22Rv1 (cell line): ENCODE results near the gene STUM.

Experiments
- ZFX ChIP-seq: fragments of 450-650 bp; IDR thresholded peaks from 2 replicates; pipeline ENCODE4 v1.6.1; 2017; ENCODE audit warnings: antibody characterized with exemption, borderline replicate concordance
- TF ChIP-seq, protein P1 (sequence below): fragments of 450-650 bp; IDR thresholded peaks from 2 replicates; pipeline ENCODE4 v1.5.1; 2017; ENCODE audit warnings: mild to moderate bottlenecking

DNA sequence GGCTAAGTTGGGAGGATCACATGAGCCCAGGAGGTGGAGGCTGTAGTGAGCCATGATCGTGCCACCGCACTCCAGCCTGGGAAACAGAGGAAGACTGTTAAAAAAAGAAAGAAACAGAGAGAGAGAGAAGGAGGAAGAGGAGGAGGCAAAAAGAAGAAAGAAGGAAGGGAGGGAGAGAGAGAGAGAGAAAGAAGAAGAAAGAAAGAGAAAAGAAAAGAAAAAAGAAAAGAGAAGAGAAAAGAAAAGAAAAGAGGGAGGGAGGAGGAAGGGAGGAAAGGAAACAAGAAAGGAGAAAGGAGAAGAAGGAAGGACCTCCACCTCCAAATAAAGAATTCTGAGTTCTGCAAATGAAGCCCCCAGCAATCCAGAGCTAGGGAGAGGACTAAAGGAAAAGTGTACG, 82.0 kb downstream of the STUM start:
- TF ChIP-seq, protein P1, sequence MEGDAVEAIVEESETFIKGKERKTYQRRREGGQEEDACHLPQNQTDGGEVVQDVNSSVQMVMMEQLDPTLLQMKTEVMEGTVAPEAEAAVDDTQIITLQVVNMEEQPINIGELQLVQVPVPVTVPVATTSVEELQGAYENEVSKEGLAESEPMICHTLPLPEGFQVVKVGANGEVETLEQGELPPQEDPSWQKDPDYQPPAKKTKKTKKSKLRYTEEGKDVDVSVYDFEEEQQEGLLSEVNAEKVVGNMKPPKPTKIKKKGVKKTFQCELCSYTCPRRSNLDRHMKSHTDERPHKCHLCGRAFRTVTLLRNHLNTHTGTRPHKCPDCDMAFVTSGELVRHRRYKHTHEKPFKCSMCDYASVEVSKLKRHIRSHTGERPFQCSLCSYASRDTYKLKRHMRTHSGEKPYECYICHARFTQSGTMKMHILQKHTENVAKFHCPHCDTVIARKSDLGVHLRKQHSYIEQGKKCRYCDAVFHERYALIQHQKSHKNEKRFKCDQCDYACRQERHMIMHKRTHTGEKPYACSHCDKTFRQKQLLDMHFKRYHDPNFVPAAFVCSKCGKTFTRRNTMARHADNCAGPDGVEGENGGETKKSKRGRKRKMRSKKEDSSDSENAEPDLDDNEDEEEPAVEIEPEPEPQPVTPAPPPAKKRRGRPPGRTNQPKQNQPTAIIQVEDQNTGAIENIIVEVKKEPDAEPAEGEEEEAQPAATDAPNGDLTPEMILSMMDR = no peak
- no peak for TF ChIP-seq ZFX
